Prostate gland (tissue), 2 donors: Measurements from ENCODE around the gene SMTN. TPM values are rescaled to one million over a fixed set of nuclear protein-coding genes. Genes with fewer than 3 reads are reported as not detected.

Source experiments
- DNase-seq: peaks from one replicate; pipeline ENCODE4 v3.0.0-alpha.2; 2019; ENCODE audit warnings: low spot score
- H3K27ac ChIP-seq, 2 donors: fragments of 200-600 bp; sonication (generic); 2 replicates each; pipeline ENCODE4 v1.5.1; 2017 to 2019
- H3K27me3 ChIP-seq: fragments of 200-600 bp; sonication (generic); replicated peaks from 2 replicates; pipeline ENCODE4 v1.5.1; 2019; ENCODE audit not compliant: insufficient read depth
- H3K36me3 ChIP-seq, 2 donors: fragments of 200-600 bp; sonication (generic); 1 replicate in 1 of 2; 2 replicates in 1 of 2; pipeline versions ENCODE4 v1.5.1 to v1.8.1; 2017 to 2019
- H3K4me1 ChIP-seq: fragments of 200-600 bp; sonication (generic); replicated peaks from 2 replicates; pipeline ENCODE4 v1.5.1; 2019
- H3K4me3 ChIP-seq, 2 donors: fragments of 200-600 bp; sonication (generic); 2 replicates each; pipeline ENCODE4 v1.5.1; 2017 to 2019
- H3K9me3 ChIP-seq: fragments of 200-600 bp; sonication (generic); 2 replicates; pipeline ENCODE4 v1.5.1; 2017
- CTCF ChIP-seq, 4 experiments: fragments of 200-600 bp in 2 of 4; fragments of 450-650 bp in 2 of 4; sonication (generic) in 2 of 4; IDR thresholded peaks; 1 replicate in 3 of 4; 2 replicates in 1 of 4; pipeline ENCODE4 v1.5.1; 2016 to 2019; ENCODE audit warnings: antibody characterized with exemption in 4 of 4, mild to moderate bottlenecking in 2 of 4, moderate library complexity in 2 of 4
- POLR2A ChIP-seq: fragments of 450-650 bp; IDR thresholded peaks from one replicate; pipeline ENCODE4 v1.6.1; 2016; ENCODE audit warnings: antibody characterized with exemption, mild to moderate bottlenecking
- POLR2AphosphoS5 ChIP-seq: sonication (generic); formaldehyde crosslinking; IDR thresholded peaks from one replicate; pipeline ENCODE4 v1.6.1; 2017; ENCODE audit warnings: antibody characterized with exemption
- WGBS: methylation state at CpG from one replicate; pipeline ENCODE4 v1.1.5; 2018; 5-methylcytosine and 5-hydroxymethylcytosine counted together
- intact Hi-C: fragments of 100-400 bp; cut with DNase I; formaldehyde crosslinking; loops from one replicate; pipeline ENCODE4 v1.14.2; 2022
- total RNA-seq, 2 donors: library from RNA; depleted of rRNA; stranded (reverse); fragments of >200 nt; gene quantifications; one replicate each; pipeline ENCODE4 v1.1.0, GENCODE V29; 2016

SMTN gene
- total RNA-seq, 2 donors from 2014 or later: 200 to 209 TPM

DNA sequence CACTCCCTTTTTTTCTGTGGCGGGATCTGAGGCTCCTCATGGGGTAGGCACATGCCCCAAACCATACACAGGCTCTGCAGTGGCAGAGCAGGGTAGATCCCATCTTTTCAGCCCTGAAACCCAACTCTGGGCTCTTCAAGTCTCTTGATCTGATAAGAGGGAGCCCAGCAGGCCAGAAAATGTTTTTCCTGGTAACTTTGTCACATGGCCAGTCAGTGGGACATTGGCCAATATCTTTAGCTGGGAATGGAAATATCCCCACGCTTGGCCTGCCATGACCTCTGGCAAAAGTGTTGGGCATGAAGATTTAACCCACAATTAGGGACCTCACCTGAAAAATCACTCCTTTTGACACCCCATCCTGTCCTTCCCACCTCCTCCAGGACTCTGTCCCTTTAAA, 49.8 kb downstream of the SMTN start:
- no peak overlapping the region for H3K4me3 ChIP-seq
- 56% methylated on average over 2 of the region's 2 CpGs for WGBS
- no peak for TF ChIP-seq POLR2AphosphoS5
- peak overlapping the region; percentile 71 to 78 for H3K27ac ChIP-seq
- no peaks in the 10 kb centered on the region for H3K9me3 ChIP-seq
- H3K27me3 ChIP-seq: no peaks in the 10 kb centered on the region
- no peaks in the 10 kb centered on the region for H3K36me3 ChIP-seq
- H3K4me1 ChIP-seq: peaks cover 4% of the 10 kb centered on the region
- DNase-seq: no peak
- intact Hi-C loops: no loop called here

DNA sequence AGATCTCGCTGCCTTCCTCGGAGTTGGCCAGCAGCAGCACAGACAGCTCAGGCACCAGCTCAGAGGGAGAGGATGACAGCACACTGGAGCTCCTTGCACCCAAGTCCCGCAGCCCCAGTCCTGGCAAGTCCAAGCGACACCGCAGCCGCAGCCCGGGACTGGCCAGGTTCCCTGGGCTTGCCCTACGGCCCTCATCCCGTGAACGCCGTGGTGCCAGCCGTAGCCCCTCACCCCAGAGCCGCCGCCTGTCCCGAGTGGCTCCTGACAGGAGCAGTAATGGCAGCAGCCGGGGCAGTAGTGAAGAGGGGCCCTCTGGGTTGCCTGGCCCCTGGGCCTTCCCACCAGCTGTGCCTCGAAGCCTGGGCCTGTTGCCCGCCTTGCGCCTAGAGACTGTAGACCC, 52.8 kb downstream of the SMTN start:
- H3K27me3 ChIP-seq: no peaks in the 10 kb centered on the region
- TF ChIP-seq CTCF (IDR thresholded peaks at IDR 0.05): no peak
- TF ChIP-seq POLR2A: no peak
- no peak for TF ChIP-seq POLR2AphosphoS5
- 98% methylated on average over 14 of the region's 19 CpGs for WGBS
- no peaks in the 10 kb centered on the region for H3K9me3 ChIP-seq
- no peaks in the 10 kb centered on the region for H3K36me3 ChIP-seq
- no peak overlapping the region for H3K4me3 ChIP-seq
- intact Hi-C loops: no loop called here
- peaks cover 4% of the 10 kb centered on the region for H3K4me1 ChIP-seq
- no peak for DNase-seq
- H3K27ac ChIP-seq: no peak overlapping the region

DNA sequence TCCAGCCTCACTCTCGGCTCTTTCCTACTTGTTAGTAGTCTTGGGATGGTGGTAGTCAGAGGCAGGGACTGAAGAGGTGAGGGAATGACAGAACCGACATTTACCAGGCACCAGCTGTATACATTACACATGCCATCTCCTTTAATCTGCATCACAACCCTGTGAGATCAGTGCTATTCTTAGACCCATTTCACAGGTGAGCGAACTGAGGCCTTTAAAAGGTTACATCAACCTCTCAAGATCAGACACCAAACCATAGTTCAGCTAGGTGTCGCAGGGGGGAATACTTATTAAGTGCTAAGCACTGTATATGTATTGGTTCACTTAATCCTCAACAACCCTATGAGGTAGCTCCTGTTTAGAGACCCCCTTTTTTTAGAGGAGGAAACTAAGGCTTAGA, 53.6 kb downstream of the SMTN start:
- intact Hi-C loops: no loop called here
- Histone ChIP-seq H3K36me3 (no peaks in the 10 kb centered on the region), H3K4me1 (peaks cover 4% of the 10 kb centered on the region), H3K27me3 (no peaks in the 10 kb centered on the region), H3K9me3 (no peaks in the 10 kb centered on the region), H3K4me3 (no peak overlapping the region), H3K27ac (no peak overlapping the region)
- no peak for DNase-seq
- TF ChIP-seq CTCF (IDR thresholded peaks at IDR 0.05): no peak
- no peak for TF ChIP-seq POLR2AphosphoS5
- TF ChIP-seq POLR2A: no peak
- WGBS: 87% methylated on average over 4 of the region's 4 CpGs

DNA sequence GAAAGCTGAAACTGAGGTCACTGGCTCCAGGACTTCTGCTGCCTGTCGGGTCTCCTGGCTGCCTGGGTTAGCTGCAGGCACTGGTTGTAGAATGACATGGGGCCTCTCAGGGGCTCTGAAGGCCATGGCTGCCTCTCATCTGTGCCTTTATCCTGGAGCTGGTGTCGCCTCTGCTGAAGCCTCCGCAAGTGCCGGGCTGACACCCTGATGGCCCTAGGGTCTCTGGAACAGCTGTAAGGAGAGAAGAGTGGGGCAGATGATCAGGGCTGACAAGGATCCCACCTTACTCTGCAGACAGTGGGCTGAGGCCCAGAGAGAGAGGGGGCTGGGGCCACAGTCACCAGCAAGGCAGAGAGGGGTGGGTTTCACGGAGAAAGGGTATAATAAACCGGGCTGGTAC, 54.6 kb downstream of the SMTN start:
- 93% methylated on average over 6 of the region's 6 CpGs for WGBS

GRCh38 chr22:31136155-31136554, 55.0 kb downstream of the SMTN start:
- no peaks in the 10 kb centered on the region for H3K27me3 ChIP-seq
- no peaks in the 10 kb centered on the region for H3K36me3 ChIP-seq
- H3K4me1 ChIP-seq: peaks cover 4% of the 10 kb centered on the region
- TF ChIP-seq POLR2AphosphoS5: no peak
- TF ChIP-seq CTCF (IDR thresholded peaks at IDR 0.05): no peak
- TF ChIP-seq POLR2A: no peak
- 85% methylated on average over 9 of the region's 9 CpGs for WGBS
- no peak overlapping the region for H3K27ac ChIP-seq
- no peak overlapping the region for H3K4me3 ChIP-seq
- intact Hi-C loops: no loop called here
- DNase-seq: no peak
- no peaks in the 10 kb centered on the region for H3K9me3 ChIP-seq

More for the DNA sequence above, 54.6 kb downstream of the SMTN start:
- intact Hi-C loops: no loop called here
- H3K27ac ChIP-seq: no peak overlapping the region
- H3K4me3 ChIP-seq: no peak overlapping the region
- no peaks in the 10 kb centered on the region for H3K9me3 ChIP-seq
- H3K4me1 ChIP-seq: peaks cover 4% of the 10 kb centered on the region
- no peak for TF ChIP-seq POLR2AphosphoS5
- TF ChIP-seq POLR2A: no peak
- no peak for TF ChIP-seq CTCF (IDR thresholded peaks at IDR 0.05)
- H3K27me3 ChIP-seq: no peaks in the 10 kb centered on the region
- H3K36me3 ChIP-seq: no peaks in the 10 kb centered on the region
- DNase-seq: no peak
